GM12875 (cell line): Measurements from ENCODE around the gene BHLHA15.

Experiments used
- H3K4me3 ChIP-seq: one replicate; pipeline ENCODE4 v1.5.1; 2011; ENCODE audit warnings: low read depth, low read length, control low read depth
- CTCF ChIP-seq: IDR thresholded peaks from 2 replicates; pipeline ENCODE4 v1.5.1; 2011; ENCODE audit warnings: low read depth, mild to moderate bottlenecking, control low read depth, inconsistent platforms, low read length, moderate library complexity, borderline replicate concordance; ENCODE audit not compliant: insufficient read depth

The BHLHA15 gene

DNA sequence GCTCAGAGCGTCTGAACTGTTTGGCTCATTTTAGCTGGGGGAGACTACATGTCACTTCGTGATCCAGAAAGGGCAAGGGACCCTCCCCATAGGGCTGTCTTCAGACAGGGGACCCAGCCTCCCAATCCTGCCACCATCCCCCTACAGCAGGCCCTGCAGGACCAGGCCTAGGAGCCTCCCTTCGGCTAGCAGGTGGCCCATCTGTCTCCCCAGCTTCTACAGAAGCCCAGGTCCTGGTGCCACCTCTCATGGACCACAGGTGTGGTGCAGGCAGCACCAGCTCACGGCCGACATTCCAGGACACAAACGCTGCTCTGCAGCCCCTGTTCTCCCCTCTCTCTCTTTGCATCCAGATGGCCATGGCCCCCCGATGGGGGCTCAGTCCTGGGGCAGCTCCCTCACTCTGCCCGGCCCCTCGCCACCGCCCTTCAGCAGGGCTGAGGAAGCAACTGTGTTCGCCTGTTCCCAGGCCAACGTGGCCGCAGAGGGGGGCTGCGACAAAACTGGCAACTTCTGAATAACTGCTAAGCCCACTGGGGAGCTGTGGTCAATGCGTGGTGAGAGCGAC, 30.5 kb downstream of the BHLHA15 start:
- TF ChIP-seq CTCF, result no peak
- no peak overlapping the region for H3K4me3 ChIP-seq

GRCh38 chr7:98242342-98242741, 31.1 kb downstream of the BHLHA15 start:
- TF ChIP-seq CTCF, result no peak
- H3K4me3 ChIP-seq, result no peak overlapping the region

DNA sequence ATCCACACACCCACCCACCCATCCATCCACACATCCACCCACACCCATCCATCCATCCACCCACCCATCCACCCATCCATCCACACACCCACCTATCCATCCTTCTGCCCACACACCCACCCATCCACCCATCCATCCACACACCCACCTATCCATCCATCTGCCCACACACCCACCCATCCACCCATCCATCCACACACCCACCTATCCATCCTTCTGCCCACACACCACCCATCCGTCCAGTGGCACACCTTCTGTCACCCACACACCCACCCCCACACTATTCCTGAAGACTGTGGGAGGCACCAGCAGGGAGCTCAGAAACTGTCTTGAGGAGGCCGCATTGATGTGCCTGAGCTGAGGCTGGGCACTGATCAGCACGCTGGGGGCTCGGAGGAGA, 31.7 kb downstream of the BHLHA15 start:
- H3K4me3 ChIP-seq, result no peak overlapping the region
- no peak for TF ChIP-seq CTCF

- no peak for TF ChIP-seq CTCF
- no peak overlapping the region for H3K4me3 ChIP-seq
Measured at GRCh38 chr7:98244871-98245270, 33.6 kb downstream of the BHLHA15 start.

DNA sequence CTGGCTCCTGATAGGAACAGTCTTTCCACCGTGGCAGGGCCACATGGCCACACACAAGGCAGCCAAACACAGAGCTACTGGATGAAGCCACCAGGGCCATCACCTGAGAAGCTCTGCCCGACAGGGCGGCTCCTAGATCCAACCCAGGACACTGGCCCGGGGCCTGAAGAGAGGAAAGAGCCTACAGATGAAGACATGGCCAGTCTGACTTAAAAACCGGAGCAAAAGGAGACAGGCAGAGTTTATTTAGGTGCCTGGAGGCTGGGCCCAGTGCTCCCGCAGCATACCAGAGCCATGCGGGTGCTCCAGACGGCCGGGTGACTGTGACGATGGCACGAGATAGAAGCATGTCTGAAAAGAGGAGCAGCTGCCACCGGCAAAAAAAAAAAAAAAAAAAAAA, 36.9 kb downstream of the BHLHA15 start:
- H3K4me3 ChIP-seq, result no peak overlapping the region
- TF ChIP-seq CTCF, result no peak

DNA sequence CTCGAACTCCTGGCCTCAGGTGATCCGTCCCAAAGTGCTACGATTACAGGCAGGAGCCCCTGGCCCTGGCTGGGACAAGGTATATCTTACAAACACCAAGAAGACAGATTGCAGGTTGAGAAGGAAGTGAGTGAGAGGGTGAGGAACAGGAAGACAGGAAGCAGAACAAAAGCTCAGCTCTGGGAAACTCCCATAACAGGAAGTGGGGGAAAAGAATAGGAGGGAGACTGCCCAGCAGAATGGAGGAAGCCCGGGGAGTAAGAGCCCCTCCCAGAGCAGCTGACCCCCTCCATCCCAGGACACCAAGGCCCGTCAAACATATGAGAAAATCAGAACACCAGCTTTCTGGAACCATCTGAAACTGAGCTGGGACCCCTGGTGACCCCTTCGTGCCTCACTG, 37.9 kb downstream of the BHLHA15 start:
- TF ChIP-seq CTCF, result no peak
- H3K4me3 ChIP-seq, result no peak overlapping the region

DNA sequence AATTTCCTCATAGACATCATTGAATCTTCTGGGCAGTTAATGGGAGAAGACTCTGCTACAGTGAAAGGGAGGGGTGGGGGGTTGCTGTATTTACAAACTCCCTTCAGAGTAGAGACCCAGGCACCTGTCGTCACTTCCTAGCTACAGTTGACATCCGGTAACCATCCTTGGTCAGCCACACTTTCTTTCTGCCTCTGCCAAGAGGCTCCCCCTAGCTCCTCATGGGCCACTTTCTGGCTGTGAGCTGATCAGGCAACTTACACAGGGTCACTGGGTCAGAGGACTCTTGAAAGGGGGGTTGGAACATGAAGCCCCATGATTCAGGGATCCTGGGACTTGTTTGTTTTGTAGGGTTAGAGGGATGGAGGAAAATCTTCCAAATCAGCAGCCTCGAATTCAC, 39.5 kb downstream of the BHLHA15 start:
- H3K4me3 ChIP-seq, result no peak overlapping the region
- TF ChIP-seq CTCF, result no peak
